Body of pancreas (tissue), 4 donors: ENCODE results near the gene LRP10.

ENCODE experiments used
- CTCF ChIP-seq, 7 experiments: fragments of 450-650 bp in 4 of 7; fragments of 200-600 bp in 3 of 7; sonication (generic) in 3 of 7; IDR thresholded peaks; one replicate each; pipeline ENCODE4 v1.5.1; 2016 to 2019; ENCODE audit warnings: antibody characterized with exemption in 7 of 7
- POLR2A ChIP-seq, 3 donors: fragments of 450-650 bp; IDR thresholded peaks; one replicate each; pipeline ENCODE4 v1.6.1; 2016; ENCODE audit warnings: antibody characterized with exemption in 3 of 3, mild to moderate bottlenecking in 2 of 3

GRCh38 chr14:22887990-22888378 is 16.4 kb downstream of the LRP10 start:
- TF ChIP-seq POLR2A (IDR thresholded peaks at IDR 0.05) (no peak), CTCF (IDR thresholded peaks at IDR 0.05) (no peak)
